Breast epithelium (tissue), 3 donors: Measurements from ENCODE around the gene SUCO.

Source experiments
- POLR2A ChIP-seq: fragments of 450-650 bp; IDR thresholded peaks from one replicate; pipeline ENCODE4 v1.6.1; 2016; ENCODE audit warnings: antibody characterized with exemption, mild to moderate bottlenecking, moderate library complexity
- POLR2AphosphoS5 ChIP-seq, 3 donors: sonication (generic); formaldehyde crosslinking; IDR thresholded peaks; one replicate each; pipeline ENCODE4 v1.6.1; 2017; ENCODE audit warnings: antibody characterized with exemption in 3 of 3
- TF ChIP-seq, protein P1 (sequence below), 3 donors: fragments of 450-650 bp; IDR thresholded peaks; one replicate each; pipeline ENCODE4 v1.5.1; 2016 to 2017; ENCODE audit warnings: antibody characterized with exemption in 3 of 3, mild to moderate bottlenecking in 3 of 3, moderate library complexity in 3 of 3

DNA sequence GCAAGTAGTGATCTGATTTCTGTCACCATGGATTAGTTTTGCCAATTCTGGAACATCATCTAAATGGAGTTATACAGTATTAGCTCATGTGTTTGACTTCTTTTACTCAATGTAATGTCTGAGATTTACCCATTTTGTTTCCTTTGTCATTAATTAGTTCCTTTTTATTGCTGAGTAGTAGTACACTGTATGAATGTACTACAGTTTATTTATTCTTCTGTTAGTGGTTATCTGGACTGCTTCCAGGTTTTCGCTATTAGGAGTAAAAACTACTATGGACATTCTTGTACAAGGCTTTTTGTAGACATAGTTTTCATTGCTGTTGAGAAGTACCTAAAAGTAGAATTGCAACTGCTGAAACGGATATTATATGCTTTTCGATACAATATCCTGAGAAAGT, 14.1 kb downstream of the SUCO start:
- TF ChIP-seq, protein P1, sequence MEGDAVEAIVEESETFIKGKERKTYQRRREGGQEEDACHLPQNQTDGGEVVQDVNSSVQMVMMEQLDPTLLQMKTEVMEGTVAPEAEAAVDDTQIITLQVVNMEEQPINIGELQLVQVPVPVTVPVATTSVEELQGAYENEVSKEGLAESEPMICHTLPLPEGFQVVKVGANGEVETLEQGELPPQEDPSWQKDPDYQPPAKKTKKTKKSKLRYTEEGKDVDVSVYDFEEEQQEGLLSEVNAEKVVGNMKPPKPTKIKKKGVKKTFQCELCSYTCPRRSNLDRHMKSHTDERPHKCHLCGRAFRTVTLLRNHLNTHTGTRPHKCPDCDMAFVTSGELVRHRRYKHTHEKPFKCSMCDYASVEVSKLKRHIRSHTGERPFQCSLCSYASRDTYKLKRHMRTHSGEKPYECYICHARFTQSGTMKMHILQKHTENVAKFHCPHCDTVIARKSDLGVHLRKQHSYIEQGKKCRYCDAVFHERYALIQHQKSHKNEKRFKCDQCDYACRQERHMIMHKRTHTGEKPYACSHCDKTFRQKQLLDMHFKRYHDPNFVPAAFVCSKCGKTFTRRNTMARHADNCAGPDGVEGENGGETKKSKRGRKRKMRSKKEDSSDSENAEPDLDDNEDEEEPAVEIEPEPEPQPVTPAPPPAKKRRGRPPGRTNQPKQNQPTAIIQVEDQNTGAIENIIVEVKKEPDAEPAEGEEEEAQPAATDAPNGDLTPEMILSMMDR (IDR thresholded peaks at IDR 0.05) = no peak
- TF ChIP-seq POLR2A = no peak
- TF ChIP-seq POLR2AphosphoS5 (IDR thresholded peaks at IDR 0.05) = no peak
